Stomach (tissue), 9 donors: Measurements from ENCODE around the gene NPHP4. TPM values are rescaled to one million over a fixed set of nuclear protein-coding genes. Genes with fewer than 3 reads are reported as not detected.

Experiments
- DNase-seq, 2 donors: peaks; one replicate each; pipeline versions ENCODE4 v3.0.0 to v3.0.0-alpha.2; 2013 to 2019
- H3K27ac ChIP-seq, 5 donors: fragments of 200-600 bp in 4 of 5; sonication (generic) in 4 of 5; one replicate each; pipeline ENCODE4 v1.5.1; 2013 to 2019; ENCODE audit warnings: mild to moderate bottlenecking in 1 of 5, moderate library complexity in 1 of 5
- H3K27me3 ChIP-seq, 3 donors: fragments of 200-600 bp; sonication (generic); one replicate each; pipeline ENCODE4 v1.5.1; 2017 to 2019; ENCODE audit warnings: mixed run types in 1 of 3
- H3K36me3 ChIP-seq, 4 donors: fragments of 200-600 bp; sonication (generic); 1 replicate in 3 of 4; 2 replicates in 1 of 4; pipeline ENCODE4 v1.5.1; 2016 to 2019
- H3K4me1 ChIP-seq, 4 donors: fragments of 200-600 bp; sonication (generic); one replicate each; pipeline ENCODE4 v1.5.1; 2016 to 2019
- H3K4me3 ChIP-seq, 4 donors: fragments of 200-600 bp; sonication (generic) in 3 of 4; one replicate each; pipeline ENCODE4 v1.5.1; 2016 to 2019; ENCODE audit warnings: mild to moderate bottlenecking in 1 of 4
- H3K9me3 ChIP-seq, 4 donors: fragments of 200-600 bp; sonication (generic); one replicate each; pipeline ENCODE4 v1.5.1; 2016 to 2019
- CTCF ChIP-seq, 7 experiments: fragments of 450-650 bp in 4 of 7; fragments of 200-600 bp in 3 of 7; sonication (generic) in 3 of 7; IDR thresholded peaks; one replicate each; pipeline ENCODE4 v1.5.1; 2016 to 2019; ENCODE audit warnings: antibody characterized with exemption in 7 of 7, control low read depth in 2 of 7, mild to moderate bottlenecking in 1 of 7
- EP300 ChIP-seq: sonication (generic); formaldehyde crosslinking; IDR thresholded peaks from one replicate; pipeline ENCODE4 v1.6.1; 2017; ENCODE audit warnings: antibody characterized with exemption
- POLR2A ChIP-seq, 4 donors: fragments of 450-650 bp; IDR thresholded peaks; one replicate each; pipeline ENCODE4 v1.6.1; 2016; ENCODE audit warnings: antibody characterized with exemption in 4 of 4, control low read depth in 2 of 4, mild to moderate bottlenecking in 1 of 4, moderate library complexity in 1 of 4
- POLR2AphosphoS5 ChIP-seq, 3 donors: sonication (generic); formaldehyde crosslinking; IDR thresholded peaks; one replicate each; pipeline ENCODE4 v1.6.1; 2016; ENCODE audit warnings: antibody characterized with exemption in 3 of 3
- whole genome bisulfite sequencing, 5 donors: extraction: QIAGEN DNeasy Blood & Tissue Kit in 3 of 5; methylation state at CpG; one replicate each; pipeline versions ENCODE4 v1.1.5 to v1.1.7; 2013 to 2018; 5-methylcytosine and 5-hydroxymethylcytosine counted together
- intact Hi-C: fragments of 100-400 bp; cut with DNase I; formaldehyde crosslinking; loops from one replicate; pipeline ENCODE4 v1.15.1; 2023; ENCODE audit warnings: low total_unique reads
- polyA plus RNA-seq, 3 donors: library from polyadenylated mRNA; stranded (reverse); fragments of 200-250 nt; gene quantifications; one replicate each; pipeline ENCODE4 v1.2.3, GENCODE V29; 2013
- total RNA-seq, 5 donors: library from RNA; depleted of rRNA; stranded (reverse); fragments of >200 nt; gene quantifications; one replicate each; pipeline versions ENCODE4 v1.1.0 to v1.2.3, GENCODE V29; 2014 to 2016
- donor health status: healthy with polysubstance abuse.
- donor health status: Bipolar disorder and iron deficiency.
- donor health status: healthy.

The NPHP4 gene
- total and polyA plus RNA-seq, 8 donors: 1.9 to 29.7 (median 7.3) TPM

GRCh38 chr1:5940723-5941407 is 51.4 kb downstream of the NPHP4 start:
- no peak overlapping the region for H3K4me3 ChIP-seq
- peaks cover 0 to 64% (median 43%) of the 10 kb centered on the region in 4 donors for H3K36me3 ChIP-seq
- no peak for TF ChIP-seq CTCF (IDR thresholded peaks at IDR 0.05)
- no peaks in the 10 kb centered on the region for H3K4me1 ChIP-seq
- no peaks in the 10 kb centered on the region for H3K9me3 ChIP-seq
- intact Hi-C loops: no loop called here
- H3K27ac ChIP-seq: no peak overlapping the region
- H3K27me3 ChIP-seq: no peaks in the 10 kb centered on the region
- WGBS, 5 donors: 96 to 100% (median 97%) methylated on average over 2 of the region's 2 CpGs
- DNase-seq: no peak

- H3K27ac ChIP-seq: no peak overlapping the region
- no peak for TF ChIP-seq POLR2AphosphoS5 (IDR thresholded peaks at IDR 0.05)
- TF ChIP-seq POLR2A (IDR thresholded peaks at IDR 0.05): no peak
- no peak for TF ChIP-seq CTCF (IDR thresholded peaks at IDR 0.05)
- TF ChIP-seq EP300: no peak
- no peaks in the 10 kb centered on the region for H3K4me1 ChIP-seq
- H3K4me3 ChIP-seq: no peak overlapping the region
- intact Hi-C loops: no loop called here
- H3K27me3 ChIP-seq: no peaks in the 10 kb centered on the region
- WGBS, 5 donors: 89 to 95% (median 92%) methylated on average over 13 of the region's 13 CpGs
- DNase-seq: peak in 1 of 2 donors; percentile 22
- peaks cover 0 to 54% (median 33%) of the 10 kb centered on the region in 4 donors for H3K36me3 ChIP-seq
- H3K9me3 ChIP-seq: no peaks in the 10 kb centered on the region
Observed at GRCh38 chr1:5939271-5940170, 52.7 kb downstream of the NPHP4 start.

GRCh38 chr1:5938101-5938646 is 54.1 kb downstream of the NPHP4 start:
- H3K9me3 ChIP-seq: no peaks in the 10 kb centered on the region
- no peaks in the 10 kb centered on the region for H3K4me1 ChIP-seq
- no peak overlapping the region for H3K4me3 ChIP-seq
- intact Hi-C loops: no loop called here
- peaks cover 0 to 50% (median 25%) of the 10 kb centered on the region in 4 donors for H3K36me3 ChIP-seq
- 92 to 96% (median 93%) methylated on average over 12 to 17 of the region's 17 CpGs for WGBS, 5 donors
- peak in 1 of 2 donors; percentile 20 for DNase-seq
- H3K27ac ChIP-seq: no peak overlapping the region
- H3K27me3 ChIP-seq: no peaks in the 10 kb centered on the region
- TF ChIP-seq POLR2A (IDR thresholded peaks at IDR 0.05): no peak
- no peak for TF ChIP-seq EP300
- no peak for TF ChIP-seq CTCF (IDR thresholded peaks at IDR 0.05)
- no peak for TF ChIP-seq POLR2AphosphoS5 (IDR thresholded peaks at IDR 0.05)

- H3K27ac ChIP-seq: no peak overlapping the region
- H3K4me1 ChIP-seq: no peaks in the 10 kb centered on the region
- TF ChIP-seq EP300: no peak
- no peak for TF ChIP-seq POLR2AphosphoS5 (IDR thresholded peaks at IDR 0.05)
- TF ChIP-seq POLR2A (IDR thresholded peaks at IDR 0.05): no peak
- TF ChIP-seq CTCF (IDR thresholded peaks at IDR 0.05): no peak
- H3K27me3 ChIP-seq: no peaks in the 10 kb centered on the region
- no peak overlapping the region for H3K4me3 ChIP-seq
- no peaks in the 10 kb centered on the region for H3K9me3 ChIP-seq
- peaks cover 0 to 52% (median 33%) of the 10 kb centered on the region in 4 donors for H3K36me3 ChIP-seq
- intact Hi-C loops: no loop called here
- DNase-seq: no peak
- WGBS, 5 donors: 93 to 97% (median 94%) methylated on average over 9 of the region's 9 CpGs
Observed at GRCh38 chr1:5937373-5937857, 54.8 kb downstream of the NPHP4 start.
